ENCODE measurements around the gene SLC25A34.

SLC25A34 gene

GRCh38 chr1:15755021-15755645 lies 19.1 kb downstream of the SLC25A34 start:
- DNase-seq, result no peak

- DNase-seq, result no peak
Measured at GRCh38 chr1:15755646-15756040, 19.6 kb downstream of the SLC25A34 start.

- no peak for DNase-seq
Measured at GRCh38 chr1:15756143-15757015, 20.3 kb downstream of the SLC25A34 start.

DNA sequence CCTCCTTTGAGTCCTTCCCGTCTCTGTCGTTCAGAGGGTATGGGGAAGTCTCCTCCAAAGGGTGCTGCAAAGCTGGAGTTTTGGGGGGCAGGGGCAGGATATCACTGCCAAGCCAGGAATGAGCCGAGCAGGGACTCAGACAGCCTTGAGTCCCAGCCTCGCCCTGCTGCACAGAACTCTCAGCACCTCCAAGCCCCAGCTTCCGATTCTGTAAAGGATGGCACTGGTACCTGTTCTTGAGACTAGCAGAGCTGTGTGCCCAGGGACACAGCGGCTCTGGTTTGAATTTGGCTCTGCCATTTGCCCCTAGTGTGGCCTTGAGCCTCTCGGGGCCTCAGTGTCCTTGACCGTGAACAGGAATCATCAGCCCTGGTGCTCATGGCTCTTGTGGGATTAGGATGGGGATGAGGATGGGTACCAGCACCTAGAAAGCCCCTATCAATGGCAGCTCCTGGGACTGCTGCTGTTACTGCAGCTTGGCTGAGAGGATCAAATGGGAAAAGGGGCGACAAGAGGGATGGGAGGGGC lies 21.0 kb downstream of the SLC25A34 start:
- no peak for DNase-seq

DNA sequence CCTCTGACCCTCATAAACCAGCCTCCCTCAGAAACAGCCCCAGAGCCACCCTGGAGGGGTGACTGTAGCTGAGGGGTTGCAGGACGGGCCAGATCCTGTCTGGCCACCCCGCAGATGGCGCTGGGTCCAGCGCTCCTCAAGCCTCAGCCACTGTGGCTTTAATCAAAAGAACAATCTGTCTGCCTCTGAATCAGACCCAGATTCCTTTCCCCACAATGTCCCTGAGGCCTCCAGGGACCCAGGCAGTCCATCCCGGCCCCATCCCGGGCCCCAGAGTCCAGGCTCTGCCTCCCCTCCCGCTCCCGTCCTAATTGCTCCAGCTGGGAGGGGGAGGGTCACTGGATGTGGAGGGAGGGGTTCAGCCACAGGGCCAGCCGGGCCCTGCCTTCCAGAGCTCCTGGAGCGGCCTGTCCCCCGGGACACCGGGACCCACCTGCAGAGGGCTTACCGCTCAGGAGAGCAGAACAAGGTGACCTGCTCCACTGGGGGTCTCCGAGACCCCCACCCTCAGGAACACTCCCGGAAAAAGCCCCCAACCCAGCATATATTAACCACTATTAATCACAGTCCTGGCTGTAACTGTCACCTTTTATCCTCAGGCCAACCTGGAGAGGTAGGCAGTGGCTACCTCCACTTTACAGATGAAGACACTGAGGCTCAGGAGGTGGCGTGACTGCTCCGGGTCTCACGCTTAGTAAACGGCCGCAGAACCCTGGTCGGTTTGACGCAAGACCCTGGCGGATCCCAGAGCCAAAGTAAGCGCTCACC lies 21.7 kb downstream of the SLC25A34 start:
- DNase-seq, result no peak

GRCh38 chr1:15758343-15758931 lies 22.4 kb downstream of the SLC25A34 start, which contains the start of gene FBLIM1:
Gene FBLIM1 (plus strand): TSS chr1:15758795. CDS start chr1:15764984, 6,189 bp downstream.
- DNase-seq, result no peak

- DNase-seq, result no peak
Measured at GRCh38 chr1:15758953-15759661, 23.0 kb downstream of the SLC25A34 start.

DNA sequence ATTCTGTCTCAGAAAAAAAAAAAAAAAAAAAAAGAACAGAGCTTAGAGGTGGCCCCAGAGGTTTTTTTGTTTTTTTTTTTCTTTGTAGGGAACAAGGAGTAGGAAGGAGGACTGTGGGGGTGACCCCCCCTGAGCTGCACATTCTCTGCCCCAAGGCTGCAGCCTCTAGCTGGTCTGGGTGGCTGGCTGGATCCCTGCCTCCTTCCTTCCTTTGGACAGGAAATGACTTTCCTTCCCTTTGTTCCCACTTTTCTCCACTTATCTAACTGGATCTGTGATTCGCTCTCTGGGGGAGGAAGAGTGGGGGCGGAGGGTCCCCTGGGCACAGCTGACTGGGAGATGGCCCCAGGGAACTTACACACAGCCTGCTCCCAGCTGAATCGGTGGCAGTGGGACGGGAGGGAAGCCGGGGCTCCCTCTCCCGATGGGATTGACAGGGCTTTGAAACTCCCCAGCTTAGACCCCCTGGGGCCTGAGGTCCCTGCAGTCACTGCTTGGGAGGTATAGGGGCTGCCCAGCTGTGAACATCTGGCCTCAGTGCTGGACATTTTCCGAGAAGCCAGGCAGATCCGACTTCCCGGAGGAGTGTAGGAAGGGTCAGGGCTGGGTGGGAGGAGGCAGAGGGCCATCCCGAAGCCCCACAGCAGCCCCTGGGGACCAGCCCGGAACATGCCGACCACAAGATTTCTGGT lies 24.6 kb downstream of the SLC25A34 start:
- DNase-seq, result no peak

DNA sequence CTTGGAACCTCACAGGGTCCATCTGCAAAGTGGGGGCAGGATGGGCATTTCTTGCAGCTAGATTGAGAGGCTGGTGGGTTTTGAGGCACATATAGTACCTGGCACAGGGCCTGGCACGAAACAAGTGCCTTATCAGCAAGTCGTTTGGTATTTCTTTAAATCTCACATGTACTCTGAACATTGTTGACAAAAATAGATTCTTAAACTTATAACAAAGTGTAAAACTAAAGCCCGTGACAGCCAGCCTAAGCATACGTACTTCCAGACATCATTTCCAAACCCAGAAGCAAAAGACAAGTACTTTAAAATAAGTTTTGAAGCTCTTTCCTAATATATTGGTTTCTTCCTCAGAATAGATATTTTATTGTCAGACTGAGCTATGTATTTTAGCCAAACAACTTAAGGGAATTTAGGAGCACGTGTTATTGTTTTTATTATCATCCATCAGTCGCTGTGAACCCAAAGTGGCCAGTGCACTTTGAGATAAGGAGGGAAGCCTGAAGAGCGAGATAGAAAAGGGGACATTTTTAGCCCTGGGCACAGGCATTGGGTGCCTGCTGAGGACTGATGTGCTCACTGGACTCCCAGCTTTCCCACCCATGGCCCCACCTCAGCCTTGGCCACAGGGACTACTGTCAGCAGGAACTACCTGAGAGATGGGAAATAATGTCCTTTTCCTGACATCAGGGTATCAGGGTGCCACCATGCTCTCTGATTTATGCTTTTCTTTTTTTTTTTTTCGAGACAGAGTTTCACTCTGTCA lies 25.5 kb downstream of the SLC25A34 start:
- no peak for DNase-seq

DNA sequence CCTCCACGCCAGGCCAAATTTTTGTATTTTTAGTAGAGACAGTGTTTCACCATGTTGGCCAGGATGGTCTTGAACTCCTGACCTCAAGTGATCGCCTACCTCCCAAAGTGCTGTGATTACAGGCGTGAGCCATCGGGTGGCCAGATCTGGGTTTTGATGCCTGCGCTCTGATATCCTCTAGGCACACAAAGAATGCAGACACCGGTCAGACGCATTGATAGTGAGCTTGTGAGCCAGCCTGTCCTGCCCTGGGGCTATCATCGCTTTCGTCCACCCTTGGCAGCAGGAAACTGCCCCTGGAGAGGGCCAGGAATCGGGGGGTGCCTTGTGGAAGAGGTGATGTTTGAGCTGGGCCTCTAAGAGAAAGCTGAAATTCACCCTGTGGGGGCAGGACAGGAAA lies 26.5 kb downstream of the SLC25A34 start:
- DNase-seq, result no peak

DNA sequence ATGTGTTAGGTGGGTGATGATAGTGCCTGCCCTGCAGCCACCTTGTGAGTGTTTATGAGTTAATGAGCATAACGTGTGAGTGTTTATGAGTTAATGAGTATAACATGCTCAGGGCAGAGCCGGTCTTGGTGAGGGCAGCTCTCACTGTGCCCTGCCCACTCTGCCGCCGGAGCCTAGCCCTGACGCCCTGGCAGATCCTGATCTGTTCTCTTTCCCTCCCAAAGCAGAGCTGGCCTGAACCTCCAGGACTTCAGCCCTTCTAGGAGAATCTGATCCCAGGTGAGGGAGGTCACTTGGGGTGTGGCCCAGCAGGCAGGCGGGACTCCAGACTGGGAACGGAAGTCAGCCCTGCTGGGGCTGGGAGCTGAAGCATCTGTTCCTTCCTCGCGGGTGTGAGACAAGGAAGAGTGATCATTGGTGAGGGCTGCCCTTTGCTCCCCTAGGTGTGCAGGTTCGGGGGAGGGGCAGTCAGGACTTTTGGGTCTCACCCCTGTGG lies 28.3 kb downstream of the SLC25A34 start:
- no peak for DNase-seq

DNA sequence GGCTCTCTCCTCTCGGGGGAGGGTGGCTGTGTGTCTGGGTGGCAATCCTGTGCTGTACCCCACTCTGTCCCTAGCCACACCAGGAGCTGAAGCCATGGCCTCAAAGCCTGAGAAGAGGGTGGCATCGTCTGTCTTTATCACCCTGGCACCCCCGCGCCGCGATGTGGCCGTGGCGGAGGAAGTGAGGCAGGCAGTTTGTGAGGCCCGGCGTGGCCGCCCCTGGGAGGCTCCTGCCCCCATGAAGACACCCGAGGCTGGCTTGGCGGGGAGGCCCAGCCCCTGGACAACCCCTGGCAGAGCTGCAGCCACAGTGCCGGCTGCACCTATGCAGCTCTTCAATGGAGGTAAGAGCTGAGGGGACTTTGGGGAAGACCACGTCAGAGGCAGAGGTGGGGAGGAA lies 28.8 kb downstream of the SLC25A34 start:
- DNase-seq, result no peak

- no peak for DNase-seq
Measured at GRCh38 chr1:15765495-15766194, 29.6 kb downstream of the SLC25A34 start.

DNA sequence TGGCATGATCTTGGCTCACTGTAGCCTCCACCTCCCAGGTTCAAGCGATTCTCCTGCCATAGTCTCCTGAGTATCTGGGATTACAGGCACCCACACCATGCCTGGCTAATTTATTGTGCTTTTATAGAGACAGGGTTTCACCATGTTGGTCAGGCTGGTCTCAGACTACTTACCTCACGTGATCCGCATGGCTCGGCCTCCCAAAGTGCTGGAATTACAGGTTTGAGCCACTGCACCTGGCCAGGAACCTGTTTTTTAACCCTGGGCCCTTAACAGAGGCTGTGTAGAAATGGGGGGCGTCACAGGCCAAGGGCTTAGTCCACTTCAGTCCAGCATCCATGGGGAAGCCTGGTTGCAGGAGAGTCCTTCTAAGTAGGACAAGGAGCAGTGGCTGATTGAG lies 31.9 kb downstream of the SLC25A34 start:
- DNase-seq, result no peak

DNA sequence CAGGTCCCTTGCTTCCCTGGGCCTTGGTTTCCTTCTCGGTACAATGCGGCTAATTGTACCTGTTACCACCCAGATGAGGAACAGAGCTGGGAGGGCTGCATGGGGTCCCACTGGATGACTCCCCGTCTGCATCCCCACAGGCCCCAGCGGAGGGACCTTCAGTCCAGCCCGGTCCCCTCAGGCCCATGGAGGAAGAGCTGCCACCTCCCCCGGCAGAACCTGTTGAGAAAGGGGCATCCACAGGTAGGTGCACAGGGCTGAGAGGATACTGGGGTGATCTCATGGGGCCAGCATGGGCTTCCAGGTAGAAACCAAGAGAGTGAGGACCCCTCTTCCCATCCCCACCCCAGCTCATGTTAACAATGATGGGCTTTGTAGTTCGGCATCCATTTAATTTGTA lies 32.3 kb downstream of the SLC25A34 start:
- DNase-seq, result no peak

GRCh38 chr1:15770313-15770962 lies 34.4 kb downstream of the SLC25A34 start:
- DNase-seq, result no peak

GRCh38 chr1:15771836-15772515 lies 35.9 kb downstream of the SLC25A34 start:
- no peak for DNase-seq

DNA sequence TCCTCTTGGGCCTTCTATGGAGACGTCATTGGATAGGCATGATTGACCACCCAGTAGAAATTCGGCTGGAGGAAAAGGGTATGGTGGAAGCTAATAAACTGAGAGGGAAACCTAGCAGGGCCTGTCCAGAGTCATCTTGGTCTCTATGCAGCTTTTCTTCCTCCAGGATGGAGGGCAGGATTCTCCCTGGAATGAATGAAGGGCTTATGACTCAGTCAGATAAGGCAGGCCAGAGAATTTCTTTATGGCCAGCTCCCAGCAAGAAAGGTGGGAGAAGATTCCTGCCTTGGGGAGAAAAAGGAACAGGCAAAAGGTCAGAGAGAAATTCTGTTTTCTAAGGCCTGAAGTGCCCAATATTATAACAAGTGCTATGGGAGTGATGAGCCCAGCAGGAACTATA lies 39.6 kb downstream of the SLC25A34 start:
- DNase-seq, result no peak

Measured in NCI-H1417 treated with DMSO at 0.1 percent for 48 hours (cell line).